Measurements from ENCODE around the gene CHD2.

The CHD2 gene

DNA sequence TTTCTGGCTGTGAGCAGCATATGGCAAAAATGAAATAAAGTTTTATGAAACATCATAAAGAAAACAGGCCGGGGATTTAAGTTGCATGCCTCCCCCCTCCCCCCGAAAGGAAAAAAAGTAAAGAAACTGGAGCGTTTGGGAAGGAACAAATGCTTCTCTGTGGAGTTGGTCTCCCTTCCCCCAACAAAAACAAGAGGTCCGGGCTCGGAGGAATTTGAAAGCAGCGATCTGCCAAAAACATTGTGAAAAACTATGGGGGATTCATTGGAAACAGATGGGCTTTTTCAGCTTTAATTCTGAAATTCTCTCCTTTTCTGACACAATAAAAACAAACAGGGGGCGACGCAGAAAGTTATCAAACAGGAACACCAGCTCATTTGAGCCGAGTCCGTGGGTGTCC, 171.9 kb downstream of the CHD2 start:
- no peak for DNase-seq (ENCODE audit: low read depth)
- H3K4me3 ChIP-seq (ENCODE audit: low read length) = peak overlapping the region; percentile 84
- TF ChIP-seq, protein P1, sequence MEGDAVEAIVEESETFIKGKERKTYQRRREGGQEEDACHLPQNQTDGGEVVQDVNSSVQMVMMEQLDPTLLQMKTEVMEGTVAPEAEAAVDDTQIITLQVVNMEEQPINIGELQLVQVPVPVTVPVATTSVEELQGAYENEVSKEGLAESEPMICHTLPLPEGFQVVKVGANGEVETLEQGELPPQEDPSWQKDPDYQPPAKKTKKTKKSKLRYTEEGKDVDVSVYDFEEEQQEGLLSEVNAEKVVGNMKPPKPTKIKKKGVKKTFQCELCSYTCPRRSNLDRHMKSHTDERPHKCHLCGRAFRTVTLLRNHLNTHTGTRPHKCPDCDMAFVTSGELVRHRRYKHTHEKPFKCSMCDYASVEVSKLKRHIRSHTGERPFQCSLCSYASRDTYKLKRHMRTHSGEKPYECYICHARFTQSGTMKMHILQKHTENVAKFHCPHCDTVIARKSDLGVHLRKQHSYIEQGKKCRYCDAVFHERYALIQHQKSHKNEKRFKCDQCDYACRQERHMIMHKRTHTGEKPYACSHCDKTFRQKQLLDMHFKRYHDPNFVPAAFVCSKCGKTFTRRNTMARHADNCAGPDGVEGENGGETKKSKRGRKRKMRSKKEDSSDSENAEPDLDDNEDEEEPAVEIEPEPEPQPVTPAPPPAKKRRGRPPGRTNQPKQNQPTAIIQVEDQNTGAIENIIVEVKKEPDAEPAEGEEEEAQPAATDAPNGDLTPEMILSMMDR (IDR thresholded peaks at IDR 0.05; ENCODE audit: insufficient read depth, low read depth, low read length, missing control alignments) = no peak

DNA sequence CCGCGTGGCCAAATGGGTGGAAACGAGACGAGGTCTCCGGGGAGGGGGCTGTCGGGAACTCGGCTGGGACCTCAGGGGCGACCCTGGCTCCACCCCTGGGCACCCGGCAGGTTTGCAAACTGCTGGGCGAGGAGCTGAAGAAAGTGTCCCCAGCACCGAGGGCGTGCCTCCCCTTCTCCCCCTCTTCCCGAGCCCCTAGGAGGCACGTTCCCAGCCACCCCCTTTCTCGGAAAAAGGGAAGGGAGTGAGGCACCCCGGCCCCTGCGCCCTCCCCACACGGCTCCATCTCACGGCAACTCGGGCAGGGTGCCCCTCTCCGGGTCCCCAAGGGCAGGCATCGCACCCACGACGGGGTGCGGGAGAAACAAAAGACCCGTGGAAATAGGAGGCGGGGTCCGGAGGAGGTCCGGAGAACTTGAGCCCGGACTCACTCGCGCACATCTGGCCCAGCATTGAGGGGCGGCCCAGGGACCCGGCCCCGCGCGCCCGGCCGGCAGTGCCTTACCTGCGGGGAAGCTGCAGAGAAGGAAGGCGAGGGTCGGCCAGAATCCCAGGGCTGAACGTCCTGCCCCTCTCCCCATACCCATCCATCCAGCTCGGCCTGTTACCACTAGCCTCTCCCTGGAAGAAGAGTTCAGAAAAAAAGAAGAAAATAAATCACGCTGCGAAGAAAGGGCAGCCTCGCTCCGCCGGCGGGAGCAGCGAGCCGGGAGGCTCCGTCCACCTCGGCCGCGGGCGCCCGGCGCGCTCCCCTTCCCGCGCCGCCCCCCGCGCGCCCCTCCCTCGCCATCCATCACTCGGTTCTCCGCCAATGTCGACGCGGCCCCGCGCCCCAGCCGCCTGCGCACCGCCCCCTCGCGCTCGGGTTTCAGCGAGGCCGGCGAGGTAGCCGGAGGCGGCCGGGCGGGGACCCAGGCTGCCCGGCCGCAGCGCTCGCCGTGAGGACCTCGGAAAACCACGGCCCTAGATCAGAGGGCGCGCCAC, 172.6 kb downstream of the CHD2 start:
- H3K4me3 ChIP-seq (ENCODE audit: low read length) = peak overlapping the region; percentile 84
- peak; percentile 81 for DNase-seq (ENCODE audit: low read depth)
- TF ChIP-seq, protein P1 (IDR thresholded peaks at IDR 0.05; ENCODE audit: insufficient read depth, low read depth, low read length, missing control alignments) = no peak

DNA sequence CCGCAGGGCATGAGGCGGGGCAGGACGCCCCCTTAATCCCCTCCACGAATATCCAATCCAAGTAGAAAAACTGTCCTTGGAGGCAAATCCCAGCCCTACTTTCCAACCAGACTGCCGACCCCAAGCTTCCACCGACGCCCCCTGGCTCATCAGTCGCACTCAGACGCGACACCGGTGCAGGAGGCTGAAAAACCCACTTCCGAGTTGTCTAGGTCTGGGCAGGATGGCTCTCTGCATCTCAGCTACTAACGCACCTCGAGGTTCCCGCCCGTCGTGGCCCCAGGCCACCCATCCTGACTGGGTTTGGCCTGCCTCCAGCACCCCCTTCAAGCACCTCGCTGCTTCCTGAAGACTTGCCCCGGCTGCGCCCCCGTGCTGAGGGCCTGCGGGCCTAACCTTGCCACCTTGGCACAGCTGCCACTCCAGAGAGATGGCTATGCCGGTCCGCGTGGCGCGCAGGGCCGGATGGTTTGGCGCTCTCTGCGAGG, 173.4 kb downstream of the CHD2 start:
- H3K4me3 ChIP-seq (ENCODE audit: low read length) = peak overlapping the region; percentile 16
- TF ChIP-seq, protein P1 (IDR thresholded peaks at IDR 0.05; ENCODE audit: insufficient read depth, low read depth, low read length, missing control alignments) = no peak
- no peak for DNase-seq (ENCODE audit: low read depth)

DNA sequence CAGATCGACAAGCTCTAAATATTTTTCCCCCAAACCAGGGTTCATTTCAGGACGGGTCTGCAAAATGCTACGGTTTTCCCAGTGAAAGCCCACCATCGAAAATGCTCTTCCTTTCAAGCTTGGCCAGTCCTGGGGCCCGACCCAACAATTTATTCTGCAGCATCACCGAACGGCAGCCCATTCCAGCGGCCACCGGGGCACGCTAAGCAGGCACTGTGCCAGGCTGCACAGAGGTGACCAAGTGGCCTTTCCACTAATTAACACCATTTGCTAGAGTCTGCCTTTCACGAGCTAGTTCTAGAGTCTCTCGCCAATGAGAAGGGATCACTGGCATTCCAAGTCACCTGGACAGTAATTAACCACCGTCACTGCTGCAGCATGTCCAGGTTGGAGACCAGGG, 174.5 kb downstream of the CHD2 start:
- TF ChIP-seq, protein P1 (IDR thresholded peaks at IDR 0.05; ENCODE audit: insufficient read depth, low read depth, low read length, missing control alignments) = no peak
- H3K4me3 ChIP-seq (ENCODE audit: low read length) = no peak overlapping the region
- no peak for DNase-seq (ENCODE audit: low read depth)

DNA sequence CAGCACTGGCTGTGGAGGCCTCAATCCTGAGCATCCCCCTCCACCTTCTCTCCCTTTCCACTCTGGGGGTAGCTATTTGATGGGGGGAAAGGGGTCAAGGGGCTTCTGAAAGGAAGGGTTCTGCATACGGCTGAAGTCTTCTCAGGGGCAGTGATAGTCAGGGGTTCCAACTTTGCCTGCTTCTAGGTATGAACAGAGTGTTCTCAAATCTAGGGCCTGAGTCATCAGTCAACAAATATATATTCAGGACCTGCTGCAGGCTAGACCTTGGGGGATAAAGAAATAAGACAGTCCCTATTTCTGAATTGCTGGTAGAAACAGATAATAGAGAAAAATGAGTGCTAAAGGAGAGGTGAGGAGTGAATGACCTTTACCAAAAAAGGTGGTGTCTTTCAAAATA, 176.1 kb downstream of the CHD2 start:
- H3K4me3 ChIP-seq (ENCODE audit: low read length) = no peak overlapping the region
- TF ChIP-seq, protein P1 (IDR thresholded peaks at IDR 0.05; ENCODE audit: insufficient read depth, low read depth, low read length, missing control alignments) = no peak
- DNase-seq (ENCODE audit: low read depth) = no peak

DNA sequence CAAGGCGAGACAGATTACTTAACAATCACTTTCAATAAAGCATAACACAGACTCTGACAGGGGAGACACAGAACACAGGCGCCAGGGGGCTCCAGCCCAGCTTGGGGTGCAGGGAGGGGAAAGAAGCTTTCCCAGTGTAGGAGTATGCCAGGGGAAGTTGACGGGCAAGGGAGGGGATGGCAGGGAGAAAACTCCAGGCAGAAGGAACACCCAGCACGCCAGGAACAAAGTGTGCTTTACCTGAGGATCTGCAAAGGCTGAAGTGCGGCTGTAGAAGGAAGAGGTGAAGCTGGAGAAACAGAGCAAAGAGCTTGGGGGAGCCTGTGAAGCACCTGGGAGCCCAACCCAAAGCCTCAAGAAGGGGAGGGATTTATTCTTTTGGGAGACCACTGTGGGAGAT, 176.8 kb downstream of the CHD2 start:
- no peak for DNase-seq (ENCODE audit: low read depth)
- no peak overlapping the region for H3K4me3 ChIP-seq (ENCODE audit: low read length)
- TF ChIP-seq, protein P1 (IDR thresholded peaks at IDR 0.05; ENCODE audit: insufficient read depth, low read depth, low read length, missing control alignments) = no peak

All from epithelial cell of esophagus (primary cell).